GM12801 (cell line): ENCODE data around the gene SCN7A.

Experiments
- TF ChIP-seq, protein P1 (sequence below): IDR thresholded peaks from one replicate; pipeline ENCODE4 v1.5.1; 2011; ENCODE audit warnings: control low read depth; ENCODE audit not compliant: insufficient read length; ENCODE audit errors: extremely low read depth

Gene SCN7A

DNA sequence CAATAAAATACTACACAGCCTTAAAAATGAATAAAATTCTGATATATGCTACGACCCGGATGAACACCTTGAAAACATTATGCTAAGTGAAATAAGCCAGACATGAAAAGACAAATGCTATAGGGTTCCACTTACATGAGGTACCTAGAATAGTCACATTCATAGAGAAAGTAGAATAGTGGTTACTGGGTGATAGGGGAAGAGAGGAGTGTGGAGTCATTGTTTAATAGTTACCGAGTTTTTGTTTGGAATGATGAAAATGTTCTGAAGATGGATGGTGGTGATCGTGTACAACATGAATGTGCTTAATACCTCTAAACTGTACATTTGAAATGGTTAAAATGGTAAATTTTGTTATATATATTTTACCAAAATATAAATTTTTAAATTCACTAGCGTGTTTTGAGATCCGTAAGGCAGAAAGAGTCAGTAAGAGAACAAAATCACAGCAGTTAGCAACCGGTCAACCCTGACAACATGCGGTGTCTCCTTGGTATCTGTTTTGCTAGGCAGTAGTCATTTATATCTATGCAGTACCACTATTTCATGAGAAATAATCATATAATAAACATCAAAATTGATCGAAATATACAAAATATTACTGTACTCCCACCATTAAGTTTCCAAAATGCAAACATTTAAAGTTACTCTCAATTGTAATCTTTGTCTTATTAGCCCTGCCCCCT lies 129.4 kb downstream of the SCN7A start:
- TF ChIP-seq, protein P1, sequence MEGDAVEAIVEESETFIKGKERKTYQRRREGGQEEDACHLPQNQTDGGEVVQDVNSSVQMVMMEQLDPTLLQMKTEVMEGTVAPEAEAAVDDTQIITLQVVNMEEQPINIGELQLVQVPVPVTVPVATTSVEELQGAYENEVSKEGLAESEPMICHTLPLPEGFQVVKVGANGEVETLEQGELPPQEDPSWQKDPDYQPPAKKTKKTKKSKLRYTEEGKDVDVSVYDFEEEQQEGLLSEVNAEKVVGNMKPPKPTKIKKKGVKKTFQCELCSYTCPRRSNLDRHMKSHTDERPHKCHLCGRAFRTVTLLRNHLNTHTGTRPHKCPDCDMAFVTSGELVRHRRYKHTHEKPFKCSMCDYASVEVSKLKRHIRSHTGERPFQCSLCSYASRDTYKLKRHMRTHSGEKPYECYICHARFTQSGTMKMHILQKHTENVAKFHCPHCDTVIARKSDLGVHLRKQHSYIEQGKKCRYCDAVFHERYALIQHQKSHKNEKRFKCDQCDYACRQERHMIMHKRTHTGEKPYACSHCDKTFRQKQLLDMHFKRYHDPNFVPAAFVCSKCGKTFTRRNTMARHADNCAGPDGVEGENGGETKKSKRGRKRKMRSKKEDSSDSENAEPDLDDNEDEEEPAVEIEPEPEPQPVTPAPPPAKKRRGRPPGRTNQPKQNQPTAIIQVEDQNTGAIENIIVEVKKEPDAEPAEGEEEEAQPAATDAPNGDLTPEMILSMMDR: no peak

DNA sequence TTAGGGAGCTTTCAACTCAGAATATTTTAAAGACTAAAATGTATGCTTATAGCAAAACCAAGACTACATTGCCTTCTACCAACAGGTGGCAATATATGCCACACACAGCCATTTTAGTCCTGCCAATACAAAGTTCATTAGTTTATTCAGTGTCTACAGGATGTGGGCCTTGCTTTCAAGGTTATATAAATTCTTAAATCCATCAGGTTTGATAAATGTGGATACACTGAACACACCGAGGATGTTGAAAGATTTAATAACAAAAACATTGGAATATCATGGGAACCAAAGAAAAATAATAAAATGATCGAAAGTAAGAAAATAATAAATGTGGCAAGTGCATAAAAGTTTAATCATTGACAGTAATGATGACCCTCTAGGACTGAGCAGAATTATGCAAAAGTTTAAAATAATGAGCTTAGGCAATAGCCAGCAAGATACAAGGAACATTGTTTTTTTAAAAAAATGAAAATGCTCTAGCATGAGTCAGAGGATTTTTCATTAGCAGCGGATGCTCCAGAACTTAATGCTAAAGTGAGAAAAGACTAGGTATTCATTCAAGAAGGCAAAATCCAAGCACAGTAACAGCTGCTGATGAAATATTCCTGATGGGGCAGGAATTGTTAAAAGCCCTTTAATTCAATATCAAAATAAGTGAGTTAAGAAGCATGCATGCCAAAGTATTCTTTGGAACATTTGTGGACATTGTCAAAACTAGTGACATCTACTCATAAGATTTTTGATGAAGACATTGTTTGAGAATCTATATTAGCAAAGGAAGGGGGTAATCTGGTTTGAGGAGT lies 132.5 kb downstream of the SCN7A start:
- TF ChIP-seq, protein P1: no peak

- TF ChIP-seq, protein P1: no peak
These were observed 133.1 kb downstream of the SCN7A start for GRCh38 chr2:166360906-166361305.

- TF ChIP-seq, protein P1: no peak
These were observed 133.6 kb downstream of the SCN7A start for GRCh38 chr2:166360426-166360825.

GRCh38 chr2:166357068-166357949 lies 136.7 kb downstream of the SCN7A start:
- TF ChIP-seq, protein P1: no peak
